MCF 10A (cell line): ENCODE measurements around the gene TCF4. TPM values are rescaled to one million over a fixed set of nuclear protein-coding genes. Genes with fewer than 3 reads are reported as not detected.

Experiments used
- BruUV-seq: library from RNA; stranded (reverse); fragments of 400-500 nt; replicated peaks from 2 replicates; lab custom pipeline; 2021; lab: Mats Ljungman, UMichigan
- CTCF ChIA-PET: fragments of 300-600 bp; sonication (Branson Sonifier 250); formaldehyde crosslinking; extraction: SDS; loops from one replicate; lab custom pipeline; 2021; ENCODE audit warnings: antibody characterized with exemption, inconsistent platforms; lab: Yijun Ruan, JAX
- POLR2A ChIA-PET: fragments of 300-600, 350-650 bp; sonication (Branson Sonifier 250); formaldehyde crosslinking; extraction: SDS; loops from one replicate; lab custom pipeline; 2020; ENCODE audit warnings: antibody characterized with exemption, inconsistent platforms; lab: Yijun Ruan, JAX
- DNase-seq: peaks from one replicate; pipeline ENCODE4 v3.0.0-alpha.2; 2018; ENCODE audit not compliant: unreplicated experiment
- H3K27ac Mint-ChIP-seq: one replicate; pipeline ENCODE4 v1.8.0; 2022; ENCODE audit warnings: mild to moderate bottlenecking, low read depth, mixed read lengths; ENCODE audit not compliant: unreplicated experiment
- H3K27me3 Mint-ChIP-seq: one replicate; pipeline ENCODE4 v1.8.0; 2022; ENCODE audit warnings: mixed read lengths; ENCODE audit not compliant: insufficient read depth, unreplicated experiment
- H3K36me3 Mint-ChIP-seq: one replicate; pipeline ENCODE4 v1.8.0; 2022; ENCODE audit warnings: mild to moderate bottlenecking, moderate library complexity, mixed read lengths; ENCODE audit not compliant: insufficient read depth, unreplicated experiment
- H3K4me1 Mint-ChIP-seq: one replicate; pipeline ENCODE4 v1.8.0; 2022; ENCODE audit warnings: mixed read lengths; ENCODE audit not compliant: insufficient read depth, unreplicated experiment
- H3K4me3 Mint-ChIP-seq: one replicate; pipeline ENCODE4 v1.8.0; 2022; ENCODE audit warnings: mild to moderate bottlenecking, moderate library complexity, mixed read lengths; ENCODE audit not compliant: unreplicated experiment
- H3K9me3 Mint-ChIP-seq: one replicate; pipeline ENCODE4 v1.8.0; 2022; ENCODE audit warnings: mixed read lengths; ENCODE audit not compliant: unreplicated experiment
- CTCF ChIP-seq: fragments of 200-600 bp; IDR thresholded peaks from one replicate; pipeline ENCODE4 v1.8.0; 2022; ENCODE audit warnings: antibody characterized with exemption, mild to moderate bottlenecking; ENCODE audit not compliant: unreplicated experiment
- intact Hi-C: fragments of 100-400 bp; cut with micrococcal nuclease; formaldehyde crosslinking; loops from 2 replicates; pipeline ENCODE4 v1.14.1; 2022
- total RNA-seq: library from RNA; stranded (reverse); gene quantifications from 2 replicates; pipeline ENCODE4 v1.2.3, GENCODE V29; 2022

Gene TCF4
- total RNA-seq, 1 experiment from 2014 or later = 6.2 TPM

DNA sequence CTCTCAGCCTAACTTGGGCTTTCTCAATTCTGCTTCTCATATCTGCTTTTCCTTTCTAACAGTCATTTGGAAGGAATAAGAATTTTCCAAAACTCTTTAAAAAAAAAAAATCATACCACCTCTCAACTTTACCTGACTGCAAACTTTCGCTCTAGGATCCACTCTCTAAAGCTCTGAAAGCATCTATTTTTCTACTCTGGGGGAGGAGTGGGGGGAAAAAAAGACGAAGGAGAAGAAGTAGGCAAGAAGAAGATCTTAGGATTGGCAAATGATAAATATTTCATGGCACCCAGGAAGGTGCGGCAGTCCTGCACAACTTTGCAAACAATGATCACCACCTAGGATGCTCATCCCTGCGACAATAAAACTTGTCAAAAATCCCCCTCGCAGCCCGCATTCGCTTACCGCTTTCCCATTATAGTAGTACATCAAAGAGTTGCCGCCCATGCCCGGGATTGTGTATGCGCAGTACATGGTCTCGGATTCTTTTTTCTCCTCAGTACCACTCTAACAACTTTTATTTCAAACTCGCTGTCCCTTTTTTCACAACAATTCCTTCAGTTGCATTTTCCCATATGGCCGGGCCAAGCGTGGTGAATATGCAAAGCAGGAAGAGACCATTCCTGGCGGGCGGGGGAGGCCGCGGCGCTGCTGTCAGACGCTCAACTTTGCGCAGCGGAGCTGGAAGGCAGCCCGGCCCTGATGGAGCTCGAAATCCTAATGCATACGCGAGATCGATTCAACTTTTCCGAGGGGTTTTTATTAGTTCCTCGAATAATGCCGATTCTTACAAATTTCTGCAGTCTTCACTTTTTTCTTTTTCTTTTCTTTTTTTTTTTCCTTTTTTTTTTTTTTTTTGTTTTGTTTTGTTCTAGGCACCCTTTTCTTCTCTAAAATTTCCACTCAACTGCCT lies 266.5 kb downstream of the TCF4 start:
- Mint-ChIP-seq H3K27ac (peak overlapping the region; percentile 47), H3K9me3 (no peaks in the 10 kb centered on the region), H3K36me3 (no peaks in the 10 kb centered on the region), H3K27me3 (no peaks in the 10 kb centered on the region), H3K4me3 (peak overlapping the region; percentile 83), H3K4me1 (peaks cover 5% of the 10 kb centered on the region)
- no peak for TF ChIP-seq CTCF
- POLR2A ChIA-PET = interaction anchor here (0.7 kb wide), 1 partner anchor 13 kb away, joined by 4 read pairs; no protein-coding TSS in a partner anchor
- DNase-seq = peak; percentile 75
- intact Hi-C loops = loop anchor here (10.0 kb wide), 1 partner anchor 87 kb away; no protein-coding TSS in a partner anchor
- CTCF ChIA-PET = interaction anchor here (0.6 to 0.8 kb wide), 7 partner anchors 28 to 1250 kb away, joined by 3 to 9 read pairs (median 4); no protein-coding TSS in a partner anchor
- BruUV-seq = TSS peak; percentile 75

- POLR2A ChIA-PET = no interaction called here
- no peak for TF ChIP-seq CTCF
- BruUV-seq = no TSS peak
- Mint-ChIP-seq H3K27ac (no peak overlapping the region), H3K9me3 (no peaks in the 10 kb centered on the region), H3K27me3 (no peaks in the 10 kb centered on the region), H3K4me1 (peaks cover 5% of the 10 kb centered on the region), H3K4me3 (peak overlapping the region; percentile 83), H3K36me3 (no peaks in the 10 kb centered on the region)
- intact Hi-C loops = loop anchor here (10.0 kb wide), 1 partner anchor 86 kb away; no protein-coding TSS in a partner anchor
- DNase-seq = no peak
- CTCF ChIA-PET = interaction anchor here (1.8 to 2.8 kb wide), 2 partner anchors 86 to 95 kb away, joined by 5 to 13 read pairs; no protein-coding TSS in a partner anchor
Observed at GRCh38 chr18:55320424-55321264, 267.3 kb downstream of the TCF4 start.

DNA sequence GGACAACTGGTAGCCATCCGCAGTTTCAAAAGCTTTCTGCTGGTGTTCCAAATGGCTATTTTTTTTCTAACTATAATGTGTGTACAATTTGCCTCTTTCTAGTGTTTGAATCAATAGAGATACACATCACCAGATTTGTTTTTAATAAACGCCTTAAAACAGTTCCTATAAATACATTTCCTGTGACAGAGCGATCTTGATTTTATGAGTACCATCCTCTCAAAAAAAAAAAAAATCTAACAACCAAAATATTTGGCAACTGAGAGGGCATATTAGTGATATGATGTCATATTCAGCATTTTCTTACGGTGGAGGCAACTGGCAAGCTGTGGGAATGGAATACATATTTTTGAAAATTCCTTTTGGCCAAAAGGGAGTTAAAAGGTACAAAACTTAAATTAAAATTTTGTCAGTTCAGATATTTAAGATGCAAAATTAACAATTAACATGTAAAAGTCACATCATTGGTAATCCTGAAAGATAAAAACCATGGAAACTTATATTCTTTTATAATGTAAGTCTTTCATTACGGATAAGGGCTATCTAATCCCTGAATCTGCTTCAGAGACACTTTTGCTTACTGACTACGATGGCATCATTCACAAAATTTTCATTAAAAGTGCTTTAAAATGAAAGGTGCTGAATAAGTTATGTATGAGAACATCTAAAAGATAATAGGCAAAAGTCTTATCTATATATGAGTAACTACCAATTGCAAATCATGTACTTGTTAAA lies 268.4 kb downstream of the TCF4 start:
- CTCF ChIA-PET = interaction anchor here (1.8 to 2.8 kb wide), 2 partner anchors 85 to 96 kb away, joined by 5 to 13 read pairs; no protein-coding TSS in a partner anchor

More for the DNA sequence above, 268.4 kb downstream of the TCF4 start:
- Mint-ChIP-seq H3K36me3 (no peaks in the 10 kb centered on the region), H3K4me1 (peaks cover 5% of the 10 kb centered on the region), H3K27ac (no peak overlapping the region), H3K4me3 (no peak overlapping the region), H3K9me3 (no peaks in the 10 kb centered on the region), H3K27me3 (no peaks in the 10 kb centered on the region)
- no peak for DNase-seq
- TF ChIP-seq CTCF = no peak
- no TSS peak for BruUV-seq
- intact Hi-C loops = loop anchor here (10.0 kb wide), 1 partner anchor 85 kb away; no protein-coding TSS in a partner anchor
- POLR2A ChIA-PET = no interaction called here
